Hepatocyte (in vitro differentiated cells): ENCODE measurements around the gene GET3. TPM values are rescaled to one million over a fixed set of nuclear protein-coding genes. Genes with fewer than 3 reads are reported as not detected.

ENCODE experiments used
- DNase-seq: peaks from one replicate; pipeline ENCODE4 v3.0.0-alpha.2; 2016; ENCODE audit warnings: low spot score
- H2AFZ ChIP-seq: fragments of 200-600 bp; sonication (generic); 2 replicates; pipeline ENCODE4 v1.6.0; 2016; ENCODE audit warnings: antibody characterized with exemption, mild to moderate bottlenecking
- H3K27ac ChIP-seq: fragments of 200-600 bp; sonication (generic); 2 replicates; pipeline ENCODE4 v1.5.1; 2016; ENCODE audit warnings: mild to moderate bottlenecking
- H3K27me3 ChIP-seq: fragments of 200-600 bp; sonication (generic); 2 replicates; pipeline ENCODE4 v1.6.1; 2016
- H3K36me3 ChIP-seq: fragments of 200-600 bp; sonication (generic); replicated peaks from 2 replicates; pipeline ENCODE4 v1.5.1; 2016; ENCODE audit warnings: low read depth; ENCODE audit not compliant: insufficient read depth
- H3K4me1 ChIP-seq: fragments of 200-600 bp; sonication (generic); 2 replicates; pipeline ENCODE4 v1.5.1; 2016; ENCODE audit warnings: mild to moderate bottlenecking, moderate library complexity; ENCODE audit not compliant: insufficient read depth
- H3K4me2 ChIP-seq: fragments of 200-600 bp; sonication (generic); 2 replicates; pipeline ENCODE4 v1.6.0; 2016
- H3K4me3 ChIP-seq: fragments of 200-600 bp; sonication (generic); 2 replicates; pipeline ENCODE4 v1.5.1; 2016; ENCODE audit warnings: mild to moderate bottlenecking
- H3K79me2 ChIP-seq: fragments of 200-600 bp; sonication (generic); 2 replicates; pipeline ENCODE4 v1.6.0; 2017; ENCODE audit warnings: mild to moderate bottlenecking
- H3K9me2 ChIP-seq: fragments of 200-600 bp; sonication (generic); replicated peaks from 2 replicates; pipeline ENCODE4 v1.6.0; 2017; ENCODE audit warnings: mild to moderate bottlenecking; ENCODE audit not compliant: insufficient read depth
- H3K9me3 ChIP-seq: fragments of 200-600 bp; sonication (generic); 2 replicates; pipeline ENCODE4 v1.5.1; 2016; ENCODE audit warnings: low read depth, mild to moderate bottlenecking
- H4K20me1 ChIP-seq: fragments of 200-600 bp; sonication (generic); 2 replicates; pipeline ENCODE4 v1.6.0; 2016; ENCODE audit warnings: mild to moderate bottlenecking; ENCODE audit not compliant: insufficient read depth, poor library complexity, severe bottlenecking
- EZH2 ChIP-seq: fragments of 200-600 bp; sonication (generic); IDR thresholded peaks from 2 replicates; pipeline ENCODE4 v1.6.1; 2016; ENCODE audit warnings: antibody characterized with exemption, mild to moderate bottlenecking, borderline replicate concordance
- EZH2phosphoT487 ChIP-seq: fragments of 200-600 bp; sonication (generic); IDR thresholded peaks from one replicate; pipeline ENCODE4 v1.6.1; 2018; ENCODE audit warnings: antibody characterized with exemption, mild to moderate bottlenecking, low read depth, moderate library complexity; ENCODE audit not compliant: unreplicated experiment, severe bottlenecking
- WGBS: methylation state at CpG from one replicate; pipeline ENCODE4 v1.1.6; 2016; ENCODE audit warnings: low lambda C conversion rate; ENCODE audit errors: missing lambda C conversion rate; 5-methylcytosine and 5-hydroxymethylcytosine counted together
- polyA plus RNA-seq: library from polyadenylated mRNA; unstranded; fragments of >200 nt; fragmentation: Nextera tagmentation; extraction: Ambion mirVana; gene quantifications from 2 replicates; pipeline ENCODE4 v1.2.1, GENCODE V29; 2016
- total RNA-seq: library from RNA; depleted of rRNA; stranded (reverse); fragments of >200 nt; gene quantifications from 2 replicates; pipeline ENCODE4 v1.2.3, GENCODE V29; 2014
- TF ChIP-seq, protein P1 (sequence below): fragments of 200-600 bp; sonication (generic); IDR thresholded peaks from 2 replicates; pipeline ENCODE4 v1.5.1; 2016; ENCODE audit warnings: antibody characterized with exemption, mild to moderate bottlenecking; ENCODE audit not compliant: poor library complexity

Gene GET3
- total and polyA plus RNA-seq, 2 experiments from 2014 or later = 52.3 to 108 TPM

DNA sequence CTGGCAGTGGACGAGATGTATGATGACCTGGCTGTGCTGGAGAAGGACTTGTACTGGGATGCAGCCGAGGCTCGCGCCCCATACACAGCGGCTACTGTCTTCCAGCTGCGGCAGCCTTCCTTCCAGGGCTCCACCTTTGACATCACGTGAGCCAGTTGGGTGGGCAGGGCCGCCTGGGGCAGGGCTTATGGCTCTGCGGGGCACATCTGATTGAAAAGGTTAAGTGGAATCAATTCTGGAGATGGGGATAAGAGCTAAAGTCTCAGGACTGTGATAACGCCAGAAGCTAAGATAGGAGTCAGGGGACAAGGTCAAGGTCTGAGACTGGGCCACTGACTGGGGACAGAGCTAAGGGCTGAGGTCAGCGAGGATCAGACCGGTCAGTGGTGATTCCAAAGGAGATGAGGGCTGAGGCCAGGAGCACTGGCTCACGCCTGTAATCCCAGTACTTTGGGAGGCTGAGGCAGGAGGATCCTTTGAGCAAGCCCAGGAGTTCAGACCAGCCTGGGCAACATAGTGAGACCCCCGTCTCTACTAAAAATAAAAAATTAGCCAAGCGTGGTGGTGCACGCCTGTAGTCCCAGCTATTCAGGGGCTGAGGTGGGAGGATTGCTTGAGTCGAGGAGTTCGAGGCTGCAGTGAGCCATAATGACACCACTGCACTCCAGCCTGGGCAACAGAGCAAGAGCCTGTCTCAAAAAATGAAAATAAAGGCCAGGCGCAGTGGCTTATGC lies 19.0 kb downstream of the GET3 start:
- 83% methylated on average over 19 of the region's 19 CpGs for WGBS
- Histone ChIP-seq H3K4me3 (no peak overlapping the region), H3K4me1 (peaks cover 6% of the 10 kb centered on the region), H4K20me1 (no peaks in the 10 kb centered on the region), H3K27ac (no peak overlapping the region), H3K9me3 (no peaks in the 10 kb centered on the region), H3K36me3 (no peaks in the 10 kb centered on the region), H3K79me2 (no peaks in the 10 kb centered on the region), H3K4me2 (no peak overlapping the region), H3K9me2 (no peaks in the 10 kb centered on the region), H3K27me3 (peaks cover 13% of the 10 kb centered on the region), H2AFZ (no peak overlapping the region)
- TF ChIP-seq, protein P1, sequence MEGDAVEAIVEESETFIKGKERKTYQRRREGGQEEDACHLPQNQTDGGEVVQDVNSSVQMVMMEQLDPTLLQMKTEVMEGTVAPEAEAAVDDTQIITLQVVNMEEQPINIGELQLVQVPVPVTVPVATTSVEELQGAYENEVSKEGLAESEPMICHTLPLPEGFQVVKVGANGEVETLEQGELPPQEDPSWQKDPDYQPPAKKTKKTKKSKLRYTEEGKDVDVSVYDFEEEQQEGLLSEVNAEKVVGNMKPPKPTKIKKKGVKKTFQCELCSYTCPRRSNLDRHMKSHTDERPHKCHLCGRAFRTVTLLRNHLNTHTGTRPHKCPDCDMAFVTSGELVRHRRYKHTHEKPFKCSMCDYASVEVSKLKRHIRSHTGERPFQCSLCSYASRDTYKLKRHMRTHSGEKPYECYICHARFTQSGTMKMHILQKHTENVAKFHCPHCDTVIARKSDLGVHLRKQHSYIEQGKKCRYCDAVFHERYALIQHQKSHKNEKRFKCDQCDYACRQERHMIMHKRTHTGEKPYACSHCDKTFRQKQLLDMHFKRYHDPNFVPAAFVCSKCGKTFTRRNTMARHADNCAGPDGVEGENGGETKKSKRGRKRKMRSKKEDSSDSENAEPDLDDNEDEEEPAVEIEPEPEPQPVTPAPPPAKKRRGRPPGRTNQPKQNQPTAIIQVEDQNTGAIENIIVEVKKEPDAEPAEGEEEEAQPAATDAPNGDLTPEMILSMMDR = no peak
- TF ChIP-seq EZH2phosphoT487 (no peak), EZH2 (no peak)
- DNase-seq = no peak

DNA sequence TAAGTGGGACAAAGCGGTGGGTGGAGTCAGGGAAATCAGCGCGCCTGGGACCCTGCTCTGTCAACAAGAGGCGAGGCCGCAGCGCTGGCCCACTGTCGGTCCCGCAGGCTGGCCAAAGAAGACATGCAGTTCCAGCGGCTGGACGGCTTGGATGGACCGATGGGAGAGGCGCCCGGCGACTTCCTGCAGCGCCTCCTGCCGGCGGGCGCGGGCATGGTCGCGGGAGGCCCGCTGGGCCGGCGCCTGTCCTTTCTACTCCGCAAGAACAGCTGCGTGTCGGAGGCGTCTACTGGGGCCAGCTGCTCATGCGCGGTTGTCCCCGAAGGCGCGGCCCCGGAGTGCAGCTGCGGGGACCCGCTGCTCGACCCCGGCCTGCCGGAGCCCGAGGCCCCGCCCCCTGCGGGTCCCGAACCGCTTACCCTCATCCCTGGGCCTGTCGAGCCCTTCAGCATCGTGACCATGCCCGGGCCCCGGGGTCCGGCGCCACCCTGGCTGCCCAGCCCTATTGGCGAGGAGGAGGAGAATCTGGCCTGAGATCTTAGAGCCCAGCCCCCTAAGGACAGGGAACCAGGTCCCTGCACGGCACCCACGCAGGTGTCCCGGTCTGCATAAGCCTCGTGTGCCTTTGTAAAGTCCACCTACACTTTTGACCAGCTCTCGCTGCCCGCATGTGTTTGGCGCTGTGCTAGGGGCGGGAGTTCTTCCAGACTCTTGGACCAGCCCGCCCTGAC lies 20.4 kb downstream of the GET3 start:
- Histone ChIP-seq H3K27me3 (peaks cover 3% of the 10 kb centered on the region), H3K9me3 (no peaks in the 10 kb centered on the region), H3K79me2 (no peaks in the 10 kb centered on the region), H3K27ac (peak overlapping the region; percentile 12), H3K4me3 (peak overlapping the region; percentile 17), H3K36me3 (no peaks in the 10 kb centered on the region), H3K4me1 (peaks cover 6% of the 10 kb centered on the region), H2AFZ (peak overlapping the region; percentile 75), H4K20me1 (no peaks in the 10 kb centered on the region), H3K4me2 (peak overlapping the region; percentile 88), H3K9me2 (no peaks in the 10 kb centered on the region)
- TF ChIP-seq, protein P1 = peak; percentile 99
- TF ChIP-seq EZH2phosphoT487 = no peak
- WGBS = 8% methylated on average over 60 of the region's 60 CpGs
- peak; percentile 85 for DNase-seq

DNA sequence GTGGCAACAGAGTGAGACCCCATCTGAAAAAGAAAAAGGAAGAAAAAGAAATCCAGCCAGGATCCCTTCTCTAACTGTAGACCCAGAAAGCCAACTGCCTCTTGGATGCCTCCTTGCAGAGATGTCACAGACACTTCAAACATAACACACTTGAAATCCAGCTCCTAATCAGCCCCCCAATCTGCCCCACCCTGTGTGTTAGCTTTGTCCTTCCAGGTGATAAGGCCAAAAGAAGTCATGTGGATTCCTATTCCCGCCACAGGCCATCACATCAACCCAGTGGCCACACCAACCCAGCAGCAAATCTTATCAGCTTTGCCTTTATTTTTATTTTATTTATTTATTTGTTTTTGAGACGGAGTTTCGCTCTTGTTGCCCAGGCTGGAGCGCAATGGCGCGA lies 22.4 kb downstream of the GET3 start:
- peaks cover 6% of the 10 kb centered on the region for H3K4me1 ChIP-seq
- H3K9me3 ChIP-seq = no peaks in the 10 kb centered on the region
- no peak overlapping the region for H3K4me2 ChIP-seq
- H4K20me1 ChIP-seq = no peaks in the 10 kb centered on the region
- no peaks in the 10 kb centered on the region for H3K9me2 ChIP-seq
- 93% methylated on average over 6 of the region's 6 CpGs for WGBS
- H3K79me2 ChIP-seq = no peaks in the 10 kb centered on the region
- H3K27ac ChIP-seq = no peak overlapping the region
- H2AFZ ChIP-seq = no peak overlapping the region
- no peak overlapping the region for H3K4me3 ChIP-seq
- H3K36me3 ChIP-seq = no peaks in the 10 kb centered on the region
- DNase-seq = no peak
- TF ChIP-seq, protein P1 = no peak
- TF ChIP-seq EZH2 = no peak
- H3K27me3 ChIP-seq = no peaks in the 10 kb centered on the region
